ENCODE results near the gene THAP3. TPM values are rescaled to one million over a fixed set of nuclear protein-coding genes. Genes with fewer than 3 reads are reported as not detected.

The THAP3 gene
- total RNA-seq, 2 donors from 2014 or later = 13.0 to 22.4 TPM

DNA sequence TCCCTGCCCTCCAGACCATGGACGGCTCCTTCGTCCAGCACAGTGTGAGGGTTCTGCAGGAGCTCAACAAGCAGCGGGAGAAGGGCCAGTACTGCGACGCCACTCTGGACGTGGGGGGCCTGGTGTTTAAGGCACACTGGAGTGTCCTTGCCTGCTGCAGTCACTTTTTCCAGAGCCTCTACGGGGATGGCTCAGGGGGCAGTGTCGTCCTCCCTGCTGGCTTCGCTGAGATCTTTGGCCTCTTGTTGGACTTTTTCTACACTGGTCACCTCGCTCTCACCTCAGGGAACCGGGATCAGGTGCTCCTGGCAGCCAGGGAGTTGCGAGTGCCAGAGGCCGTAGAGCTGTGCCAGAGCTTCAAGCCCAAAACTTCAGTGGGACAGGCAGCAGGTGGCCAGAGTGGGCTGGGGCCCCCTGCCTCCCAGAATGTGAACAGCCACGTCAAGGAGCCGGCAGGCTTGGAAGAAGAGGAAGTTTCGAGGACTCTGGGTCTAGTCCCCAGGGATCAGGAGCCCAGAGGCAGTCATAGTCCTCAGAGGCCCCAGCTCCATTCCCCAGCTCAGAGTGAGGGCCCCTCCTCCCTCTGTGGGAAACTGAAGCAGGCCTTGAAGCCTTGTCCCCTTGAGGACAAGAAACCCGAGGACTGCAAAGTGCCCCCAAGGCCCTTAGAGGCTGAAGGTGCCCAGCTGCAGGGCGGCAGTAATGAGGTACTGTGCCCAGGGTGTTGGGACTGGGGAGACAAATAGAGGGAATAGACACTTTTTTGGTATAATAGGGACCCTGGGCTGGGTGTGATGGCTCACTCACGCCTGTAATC, 43.9 kb upstream of the THAP3 start:
- H3K9me3 ChIP-seq (ENCODE audit: control insufficient read depth, low read length) = no peaks in the 10 kb centered on the region
- H3K36me3 ChIP-seq (ENCODE audit: control insufficient read depth, insufficient read depth, low read length) = no peaks in the 10 kb centered on the region
- H3K36me3 Mint-ChIP-seq (ENCODE audit: low read depth) = peaks cover 7% of the 10 kb centered on the region
- WGBS, 2 experiments (ENCODE audit: insufficient coverage in 1 of 2, insufficient read length in 1 of 2) = 43 to 55% methylated on average over 14 to 19 of the region's 19 CpGs
- H3K4me1 Mint-ChIP-seq = peaks cover 27% of the 10 kb centered on the region
- peak overlapping the region; percentile 86 for H3K4me3 Mint-ChIP-seq
- peak overlapping the region; percentile 77 for H3K9ac ChIP-seq (ENCODE audit: extremely low read depth, low read length, poor library complexity, severe bottlenecking)
- peaks cover 13% of the 10 kb centered on the region for H3K4me1 ChIP-seq (ENCODE audit: control insufficient read depth, insufficient read depth, low read length)
- H3K9me3 Mint-ChIP-seq = no peaks in the 10 kb centered on the region
- H3K27ac Mint-ChIP-seq = peak overlapping the region; percentile 93
- TF ChIP-seq, protein P1, sequence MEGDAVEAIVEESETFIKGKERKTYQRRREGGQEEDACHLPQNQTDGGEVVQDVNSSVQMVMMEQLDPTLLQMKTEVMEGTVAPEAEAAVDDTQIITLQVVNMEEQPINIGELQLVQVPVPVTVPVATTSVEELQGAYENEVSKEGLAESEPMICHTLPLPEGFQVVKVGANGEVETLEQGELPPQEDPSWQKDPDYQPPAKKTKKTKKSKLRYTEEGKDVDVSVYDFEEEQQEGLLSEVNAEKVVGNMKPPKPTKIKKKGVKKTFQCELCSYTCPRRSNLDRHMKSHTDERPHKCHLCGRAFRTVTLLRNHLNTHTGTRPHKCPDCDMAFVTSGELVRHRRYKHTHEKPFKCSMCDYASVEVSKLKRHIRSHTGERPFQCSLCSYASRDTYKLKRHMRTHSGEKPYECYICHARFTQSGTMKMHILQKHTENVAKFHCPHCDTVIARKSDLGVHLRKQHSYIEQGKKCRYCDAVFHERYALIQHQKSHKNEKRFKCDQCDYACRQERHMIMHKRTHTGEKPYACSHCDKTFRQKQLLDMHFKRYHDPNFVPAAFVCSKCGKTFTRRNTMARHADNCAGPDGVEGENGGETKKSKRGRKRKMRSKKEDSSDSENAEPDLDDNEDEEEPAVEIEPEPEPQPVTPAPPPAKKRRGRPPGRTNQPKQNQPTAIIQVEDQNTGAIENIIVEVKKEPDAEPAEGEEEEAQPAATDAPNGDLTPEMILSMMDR (conservative IDR thresholded peaks at IDR 0.05) = peak; percentile 62
- H3K4me3 ChIP-seq (ENCODE audit: low read length) = peak overlapping the region; percentile 93
- DNase-seq = peak; percentile 63
- no peak overlapping the region for H3K27ac ChIP-seq (ENCODE audit: low read depth, low read length)
- H3K27me3 Mint-ChIP-seq (ENCODE audit: insufficient read depth) = no peaks in the 10 kb centered on the region
- H3K27me3 ChIP-seq (ENCODE audit: control insufficient read depth, insufficient read depth, low read length, poor library complexity, severe bottlenecking) = no peaks in the 10 kb centered on the region

DNA sequence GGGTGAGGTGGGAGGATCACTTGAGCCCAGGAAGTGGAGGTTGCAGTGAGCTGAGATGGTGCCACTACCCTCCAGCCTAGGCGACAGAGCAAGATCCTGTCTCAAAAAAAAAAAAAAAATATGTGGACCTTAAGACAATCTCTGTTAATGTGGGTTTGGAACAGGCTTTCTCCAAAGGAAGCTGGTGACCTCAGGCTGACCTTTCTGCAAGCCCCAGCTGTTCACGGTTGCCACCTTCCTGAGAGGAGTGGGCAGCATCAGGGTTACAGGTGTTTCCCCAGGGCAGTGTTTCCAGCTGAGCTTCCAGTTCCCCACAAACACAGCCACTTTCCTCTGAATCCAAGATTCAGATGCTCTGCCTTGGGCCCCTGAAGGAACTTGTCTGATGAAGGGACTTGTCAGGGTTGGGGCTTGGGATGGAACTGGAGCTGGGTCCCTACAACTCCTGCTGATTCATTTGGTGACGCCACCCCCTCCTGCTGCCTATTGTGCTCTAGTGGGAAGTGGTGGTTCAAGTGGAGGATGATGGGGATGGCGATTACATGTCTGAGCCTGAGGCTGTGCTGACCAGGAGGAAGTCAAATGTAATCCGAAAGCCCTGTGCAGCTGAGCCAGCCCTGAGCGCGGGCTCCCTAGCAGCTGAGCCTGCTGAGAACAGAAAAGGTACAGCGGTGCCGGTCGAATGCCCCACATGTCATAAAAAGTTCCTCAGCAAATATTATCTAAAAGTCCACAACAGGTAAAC, 42.9 kb upstream of the THAP3 start:
- Mint-ChIP-seq H3K36me3 (ENCODE audit: low read depth) (peaks cover 7% of the 10 kb centered on the region), H3K4me3 (peak overlapping the region; percentile 86), H3K4me1 (peaks cover 27% of the 10 kb centered on the region), H3K9me3 (no peaks in the 10 kb centered on the region), H3K27me3 (ENCODE audit: insufficient read depth) (no peaks in the 10 kb centered on the region), H3K27ac (peak overlapping the region; percentile 78)
- Histone ChIP-seq H3K36me3 (ENCODE audit: control insufficient read depth, insufficient read depth, low read length) (no peaks in the 10 kb centered on the region), H3K27ac (ENCODE audit: low read depth, low read length) (no peak overlapping the region), H3K4me3 (ENCODE audit: low read length) (peak overlapping the region; percentile 93), H3K4me1 (ENCODE audit: control insufficient read depth, insufficient read depth, low read length) (peaks cover 13% of the 10 kb centered on the region), H3K9me3 (ENCODE audit: control insufficient read depth, low read length) (no peaks in the 10 kb centered on the region), H3K9ac (ENCODE audit: extremely low read depth, low read length, poor library complexity, severe bottlenecking) (no peak overlapping the region), H3K27me3 (ENCODE audit: control insufficient read depth, insufficient read depth, low read length, poor library complexity, severe bottlenecking) (no peaks in the 10 kb centered on the region)
- no peak for DNase-seq
- TF ChIP-seq, protein P1 (conservative IDR thresholded peaks at IDR 0.05) = no peak
- WGBS, 2 experiments (ENCODE audit: insufficient coverage in 1 of 2, insufficient read length in 1 of 2) = 93 to 95% methylated on average over 8 to 10 of the region's 10 CpGs

DNA sequence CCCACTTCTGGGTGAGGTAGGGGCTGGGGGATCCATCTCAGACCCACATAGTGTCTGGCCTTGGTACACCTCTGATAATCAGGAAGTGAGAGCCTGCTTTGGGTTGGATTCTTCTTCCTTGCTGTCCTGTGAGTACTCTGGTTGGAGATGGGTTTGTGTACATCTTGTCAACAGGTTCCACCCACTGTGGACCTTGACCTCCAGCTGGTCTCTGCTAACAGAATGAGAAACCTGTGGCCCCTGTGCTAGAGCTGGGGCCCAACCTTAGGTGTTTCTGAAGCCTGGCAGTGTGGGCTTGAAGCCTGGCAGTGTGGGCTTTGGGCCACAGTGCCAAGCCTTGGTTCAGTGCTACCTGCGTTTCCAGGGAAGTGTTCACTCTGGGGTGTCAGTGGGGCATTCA, 42.3 kb upstream of the THAP3 start:
- Mint-ChIP-seq H3K4me1 (peaks cover 27% of the 10 kb centered on the region), H3K4me3 (peak overlapping the region; percentile 86), H3K27ac (no peak overlapping the region), H3K36me3 (ENCODE audit: low read depth) (peaks cover 7% of the 10 kb centered on the region), H3K9me3 (no peaks in the 10 kb centered on the region), H3K27me3 (ENCODE audit: insufficient read depth) (no peaks in the 10 kb centered on the region)
- no peaks in the 10 kb centered on the region for H3K9me3 ChIP-seq (ENCODE audit: control insufficient read depth, low read length)
- 93% methylated on average over 1 of the region's 1 CpG; no CpG with 5 or more reads in 1 of the 2 experiments for WGBS, 2 experiments (ENCODE audit: insufficient coverage in 1 of 2, insufficient read length in 1 of 2)
- H3K4me1 ChIP-seq (ENCODE audit: control insufficient read depth, insufficient read depth, low read length) = peaks cover 13% of the 10 kb centered on the region
- H3K4me3 ChIP-seq (ENCODE audit: low read length) = no peak overlapping the region
- H3K27me3 ChIP-seq (ENCODE audit: control insufficient read depth, insufficient read depth, low read length, poor library complexity, severe bottlenecking) = no peaks in the 10 kb centered on the region
- TF ChIP-seq, protein P1 (conservative IDR thresholded peaks at IDR 0.05) = no peak
- no peaks in the 10 kb centered on the region for H3K36me3 ChIP-seq (ENCODE audit: control insufficient read depth, insufficient read depth, low read length)
- H3K9ac ChIP-seq (ENCODE audit: extremely low read depth, low read length, poor library complexity, severe bottlenecking) = no peak overlapping the region
- no peak overlapping the region for H3K27ac ChIP-seq (ENCODE audit: low read depth, low read length)
- DNase-seq = no peak

Measured in endodermal cell (in vitro differentiated cells).